Vagina (tissue), 2 donors: ENCODE data around the gene ACAA1. TPM values are rescaled to one million over a fixed set of nuclear protein-coding genes. Genes with fewer than 3 reads are reported as not detected.

Experiments
- DNase-seq, 2 donors: peaks; one replicate each; pipeline ENCODE4 v3.0.0-alpha.2; 2017; ENCODE audit errors: extremely low spot score in 2 of 2
- H3K27ac ChIP-seq: fragments of 200-600 bp; sonication (generic); one replicate; pipeline ENCODE4 v1.5.1; 2019
- H3K27me3 ChIP-seq: fragments of 200-600 bp; sonication (generic); one replicate; pipeline ENCODE4 v1.5.1; 2019
- H3K36me3 ChIP-seq, 2 donors: fragments of 200-600 bp; sonication (generic); one replicate each; pipeline ENCODE4 v1.5.1; 2017 to 2019
- H3K4me1 ChIP-seq: fragments of 200-600 bp; sonication (generic); one replicate; pipeline ENCODE4 v1.5.1; 2019
- H3K4me3 ChIP-seq, 2 donors: fragments of 200-600 bp; sonication (generic); 1 replicate in 1 of 2; 2 replicates in 1 of 2; pipeline ENCODE4 v1.5.1; 2016 to 2019
- H3K9me3 ChIP-seq: fragments of 200-600 bp; sonication (generic); one replicate; pipeline ENCODE4 v1.5.1; 2019
- POLR2A ChIP-seq, 2 donors: fragments of 450-650 bp; IDR thresholded peaks; one replicate each; pipeline ENCODE4 v1.6.1; 2017; ENCODE audit warnings: antibody characterized with exemption in 2 of 2, mild to moderate bottlenecking in 2 of 2, moderate library complexity in 2 of 2
- POLR2AphosphoS5 ChIP-seq, 2 donors: sonication (generic); formaldehyde crosslinking; IDR thresholded peaks; one replicate each; pipeline ENCODE4 v1.9.0; 2017; ENCODE audit warnings: antibody characterized with exemption in 2 of 2, mild to moderate bottlenecking in 2 of 2, low read depth in 1 of 2; ENCODE audit not compliant: insufficient read depth in 1 of 2
- intact Hi-C: fragments of 100-400 bp; cut with DNase I; formaldehyde crosslinking; loops from one replicate; pipeline ENCODE4 v1.15.1; 2023
- total RNA-seq: library from RNA; depleted of rRNA; stranded (reverse); fragments of >200 nt; gene quantifications from one replicate; pipeline ENCODE4 v1.2.3, GENCODE V29; 2016
- TF ChIP-seq, protein P1 (sequence below), 3 experiments: fragments of 450-650 bp in 2 of 3; fragments of 200-600 bp in 1 of 3; sonication (generic) in 1 of 3; IDR thresholded peaks; one replicate each; pipeline ENCODE4 v1.5.1; 2017 to 2019; ENCODE audit warnings: antibody characterized with exemption in 3 of 3, mild to moderate bottlenecking in 2 of 3, moderate library complexity in 2 of 3

ACAA1 gene
- total RNA-seq, 1 donor from 2014 or later: 53.0 TPM

DNA sequence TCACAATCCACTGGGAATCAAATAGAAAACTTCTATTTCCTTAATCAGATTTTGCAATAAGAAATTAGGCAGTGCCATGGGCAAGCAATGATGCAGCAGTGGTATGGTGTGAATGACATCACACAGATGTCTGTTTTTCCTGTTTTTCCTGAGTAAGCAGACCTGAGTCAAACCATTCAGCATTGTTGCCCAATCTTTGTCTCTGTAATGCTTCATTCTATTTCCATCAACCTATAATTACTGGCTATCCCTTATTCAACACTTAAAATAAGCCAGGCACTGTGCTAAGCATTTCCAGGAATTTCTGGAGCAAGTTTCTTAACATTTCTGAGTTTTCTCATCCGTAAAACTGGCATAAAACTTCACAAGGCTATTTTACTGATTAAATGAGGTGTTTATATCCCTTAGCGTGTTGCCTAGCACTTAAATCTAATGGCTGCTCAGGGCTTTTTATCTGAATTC, 17.1 kb upstream of the ACAA1 start:
- DNase-seq: peak in 1 of 2 donors; percentile 5
- Histone ChIP-seq H3K27me3 (no peaks in the 10 kb centered on the region), H3K4me1 (no peaks in the 10 kb centered on the region), H3K4me3 (no peak overlapping the region), H3K36me3 (no peaks in the 10 kb centered on the region), H3K27ac (no peak overlapping the region), H3K9me3 (no peaks in the 10 kb centered on the region)
- intact Hi-C loops: no loop called here
- peak in 1 of 2 donors; percentile 74 for TF ChIP-seq POLR2AphosphoS5 (IDR thresholded peaks at IDR 0.05; ENCODE audit: insufficient read depth in 1 of 2, low read depth in 1 of 2)
- TF ChIP-seq, protein P1, sequence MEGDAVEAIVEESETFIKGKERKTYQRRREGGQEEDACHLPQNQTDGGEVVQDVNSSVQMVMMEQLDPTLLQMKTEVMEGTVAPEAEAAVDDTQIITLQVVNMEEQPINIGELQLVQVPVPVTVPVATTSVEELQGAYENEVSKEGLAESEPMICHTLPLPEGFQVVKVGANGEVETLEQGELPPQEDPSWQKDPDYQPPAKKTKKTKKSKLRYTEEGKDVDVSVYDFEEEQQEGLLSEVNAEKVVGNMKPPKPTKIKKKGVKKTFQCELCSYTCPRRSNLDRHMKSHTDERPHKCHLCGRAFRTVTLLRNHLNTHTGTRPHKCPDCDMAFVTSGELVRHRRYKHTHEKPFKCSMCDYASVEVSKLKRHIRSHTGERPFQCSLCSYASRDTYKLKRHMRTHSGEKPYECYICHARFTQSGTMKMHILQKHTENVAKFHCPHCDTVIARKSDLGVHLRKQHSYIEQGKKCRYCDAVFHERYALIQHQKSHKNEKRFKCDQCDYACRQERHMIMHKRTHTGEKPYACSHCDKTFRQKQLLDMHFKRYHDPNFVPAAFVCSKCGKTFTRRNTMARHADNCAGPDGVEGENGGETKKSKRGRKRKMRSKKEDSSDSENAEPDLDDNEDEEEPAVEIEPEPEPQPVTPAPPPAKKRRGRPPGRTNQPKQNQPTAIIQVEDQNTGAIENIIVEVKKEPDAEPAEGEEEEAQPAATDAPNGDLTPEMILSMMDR (IDR thresholded peaks at IDR 0.05): no peak
- TF ChIP-seq POLR2A (IDR thresholded peaks at IDR 0.05): no peak

DNA sequence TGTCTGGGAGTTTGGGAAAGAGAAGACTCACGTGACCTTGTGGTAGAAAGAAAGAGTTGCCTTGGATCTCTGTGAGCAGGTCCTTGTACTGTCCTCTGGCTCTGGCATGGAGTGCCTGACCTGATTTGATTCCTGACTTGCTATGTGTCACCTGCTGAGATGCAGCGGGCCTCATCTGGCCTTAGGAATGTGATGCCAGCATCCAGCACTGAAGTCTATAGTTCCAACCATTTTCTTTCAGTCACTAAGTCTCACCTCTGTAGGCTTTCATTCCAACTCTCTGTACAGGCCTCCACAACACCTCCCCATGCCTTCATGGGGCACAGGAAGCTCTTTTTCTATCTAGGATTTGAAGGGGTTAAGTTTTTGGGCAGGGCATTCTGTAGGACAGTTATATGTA, 16.3 kb upstream of the ACAA1 start:
- peak in 1 of 2 donors; percentile 49 for DNase-seq
- Histone ChIP-seq H3K4me3 (no peak overlapping the region), H3K4me1 (no peaks in the 10 kb centered on the region), H3K36me3 (no peaks in the 10 kb centered on the region), H3K27ac (no peak overlapping the region), H3K27me3 (no peaks in the 10 kb centered on the region), H3K9me3 (no peaks in the 10 kb centered on the region)
- TF ChIP-seq, protein P1 (IDR thresholded peaks at IDR 0.05): no peak
- TF ChIP-seq POLR2AphosphoS5 (IDR thresholded peaks at IDR 0.05; ENCODE audit: insufficient read depth in 1 of 2, low read depth in 1 of 2) (no peak), POLR2A (IDR thresholded peaks at IDR 0.05) (no peak)
- intact Hi-C loops: no loop called here

DNA sequence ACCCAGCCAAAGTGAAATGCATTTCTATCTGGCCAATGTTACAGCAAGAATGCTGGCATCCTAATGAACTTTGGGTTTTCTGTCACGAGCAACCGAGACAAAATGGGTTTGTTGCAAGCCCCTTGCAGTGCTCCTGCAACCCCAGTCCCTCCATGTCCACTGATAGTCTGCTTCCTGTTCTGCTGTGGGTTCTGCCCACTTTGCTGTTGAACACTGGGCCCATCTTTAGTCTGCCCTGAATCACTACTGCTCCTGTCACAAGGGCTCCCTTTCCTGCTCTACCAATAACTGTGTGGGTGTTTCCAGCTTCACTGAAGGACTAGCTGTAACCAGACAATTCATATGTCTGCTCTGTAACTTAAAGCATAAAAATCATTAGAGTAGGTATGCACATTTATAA, 15.7 kb upstream of the ACAA1 start:
- H3K4me3 ChIP-seq: no peak overlapping the region
- H3K36me3 ChIP-seq: no peaks in the 10 kb centered on the region
- H3K27me3 ChIP-seq: no peaks in the 10 kb centered on the region
- no peak overlapping the region for H3K27ac ChIP-seq
- H3K4me1 ChIP-seq: no peaks in the 10 kb centered on the region
- H3K9me3 ChIP-seq: no peaks in the 10 kb centered on the region
- TF ChIP-seq, protein P1 (IDR thresholded peaks at IDR 0.05): no peak
- no peak for TF ChIP-seq POLR2A (IDR thresholded peaks at IDR 0.05)
- no peak for TF ChIP-seq POLR2AphosphoS5 (IDR thresholded peaks at IDR 0.05; ENCODE audit: insufficient read depth in 1 of 2, low read depth in 1 of 2)
- DNase-seq: peak in 1 of 2 donors; percentile 70
- intact Hi-C loops: no loop called here

DNA sequence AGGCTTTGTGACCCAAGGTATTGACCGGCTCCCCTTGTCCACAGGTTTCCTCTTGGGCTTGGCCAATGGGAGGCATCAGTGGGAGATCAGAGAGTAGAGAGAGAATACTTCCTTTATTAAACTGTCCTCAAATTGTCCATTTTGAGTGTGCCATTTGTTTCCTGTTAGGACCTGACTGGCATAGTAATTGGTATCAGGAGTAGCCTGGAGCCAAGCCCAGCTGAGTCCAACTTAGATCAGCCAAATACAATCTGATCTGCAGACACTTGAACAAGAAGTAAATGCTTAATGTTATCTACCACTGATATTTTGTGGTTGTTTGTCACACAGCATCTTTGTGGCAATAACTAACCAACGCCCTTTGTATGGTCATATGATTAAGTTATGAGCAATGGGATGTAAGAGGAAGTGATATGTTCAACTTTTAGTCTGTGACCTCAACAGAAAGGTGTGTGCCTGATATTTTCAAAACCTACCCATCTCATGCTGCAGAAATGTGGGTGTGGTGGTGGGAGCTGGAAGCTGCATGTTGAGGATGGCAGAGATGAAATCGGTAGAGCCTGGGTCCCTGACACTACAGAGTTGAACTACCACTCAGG, 14.8 kb upstream of the ACAA1 start:
- DNase-seq: peak in 1 of 2 donors; percentile 47
- no peaks in the 10 kb centered on the region for H3K36me3 ChIP-seq
- no peaks in the 10 kb centered on the region for H3K27me3 ChIP-seq
- intact Hi-C loops: no loop called here
- H3K9me3 ChIP-seq: no peaks in the 10 kb centered on the region
- H3K4me1 ChIP-seq: no peaks in the 10 kb centered on the region
- no peak overlapping the region for H3K4me3 ChIP-seq
- TF ChIP-seq POLR2A (IDR thresholded peaks at IDR 0.05) (no peak), POLR2AphosphoS5 (IDR thresholded peaks at IDR 0.05; ENCODE audit: insufficient read depth in 1 of 2, low read depth in 1 of 2) (no peak)
- H3K27ac ChIP-seq: no peak overlapping the region

DNA sequence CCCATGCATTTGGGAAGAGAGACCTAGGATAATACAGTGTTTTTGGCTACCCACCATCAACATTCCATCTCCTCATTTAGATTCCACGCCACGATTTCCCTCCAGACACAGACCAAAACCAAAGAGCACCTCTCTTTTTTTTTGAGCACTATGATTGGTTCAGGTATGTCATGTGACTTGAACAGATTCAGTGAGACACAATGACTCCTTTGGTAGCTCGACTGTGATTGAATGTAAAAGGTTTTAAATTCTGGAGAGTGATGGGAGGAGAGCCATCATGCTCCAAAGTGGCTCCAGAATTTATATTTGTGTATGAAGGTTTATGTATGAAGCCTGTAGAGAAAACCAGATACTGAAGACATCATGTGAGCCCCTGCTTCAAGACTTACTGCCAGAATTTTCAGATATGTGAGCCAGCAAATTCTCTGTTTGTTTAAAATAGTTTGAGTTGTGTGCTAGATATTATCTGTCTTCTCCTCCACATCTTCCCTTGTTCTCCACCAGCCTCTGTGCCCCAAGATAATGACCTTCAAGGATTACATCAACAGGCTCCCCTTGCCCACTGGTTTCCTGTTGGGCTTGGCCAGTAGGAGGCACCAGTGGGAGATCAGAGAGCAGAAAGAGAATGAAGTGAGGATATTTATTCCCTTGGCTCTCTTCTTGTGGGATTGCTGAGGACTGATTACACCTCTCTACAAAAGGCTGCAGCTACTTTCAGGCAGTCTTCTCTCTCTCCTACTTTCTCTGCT, 14.0 kb upstream of the ACAA1 start:
- no peak for TF ChIP-seq POLR2A (IDR thresholded peaks at IDR 0.05)
- no peak for TF ChIP-seq POLR2AphosphoS5 (IDR thresholded peaks at IDR 0.05; ENCODE audit: insufficient read depth in 1 of 2, low read depth in 1 of 2)
- TF ChIP-seq, protein P1 (IDR thresholded peaks at IDR 0.05): no peak
- DNase-seq: peak in 1 of 2 donors; percentile 40
- Histone ChIP-seq H3K9me3 (no peaks in the 10 kb centered on the region), H3K4me3 (no peak overlapping the region), H3K36me3 (no peaks in the 10 kb centered on the region), H3K27ac (peak overlapping the region; percentile 6), H3K4me1 (no peaks in the 10 kb centered on the region), H3K27me3 (no peaks in the 10 kb centered on the region)
- intact Hi-C loops: no loop called here
